ENCODE measurements around the gene GLIS1.
A peak's percentile ranks its signal among the peaks of the same experiment; 100 is the strongest.

- peak in 1 of 2 donors; percentile 81 for TF ChIP-seq POLR2AphosphoS5 (IDR thresholded peaks at IDR 0.05; ENCODE audit: insufficient read depth in 1 of 2, low read depth in 1 of 2)
- no peak for TF ChIP-seq CTCF (IDR thresholded peaks at IDR 0.05)
- no peak for TF ChIP-seq POLR2A (IDR thresholded peaks at IDR 0.05)
These were observed 148.1 kb downstream of the GLIS1 start for GRCh38 chr1:53590531-53591515.

Data from vagina (tissue), 2 donors.